ENCODE measurements around the gene PLA2G4D. TPM values are rescaled to one million over a fixed set of nuclear protein-coding genes. Genes with fewer than 3 reads are reported as not detected.
A peak's percentile ranks its signal among the peaks of the same experiment; 100 is the strongest.

PLA2G4D gene
- total RNA-seq, 1 experiment from 2014 or later: not detected

- intact Hi-C loops (cut with micrococcal nuclease; ENCODE audit: unreplicated experiment): no loop called here
- POLR2A ChIA-PET (ENCODE audit: low non-redundant PET): no interaction called here
- H3K36me3 ChIP-seq (ENCODE audit: insufficient read depth, low read length, poor library complexity, severe bottlenecking): no peaks in the 10 kb centered on the region
- H3K27me3 ChIP-seq (replicated peaks; ENCODE audit: insufficient read depth, low read depth, low read length, poor library complexity): no peaks in the 10 kb centered on the region
- TF ChIP-seq EZH2 (IDR thresholded peaks at IDR 0.05; ENCODE audit: borderline replicate concordance, low read depth, low read length, poor library complexity, severe bottlenecking) (no peak), CTCF (conservative IDR thresholded peaks at IDR 0.05; ENCODE audit: low read depth, low read length) (no peak)
- CTCF ChIA-PET: no interaction called here
- BruUV-seq (replicated peaks): no TSS peak
- no peak overlapping the region for H3K4me3 ChIP-seq (ENCODE audit: low read depth, low read length, poor library complexity, severe bottlenecking)
- no peak for DNase-seq (ENCODE audit: low spot score)
- no peak overlapping the region for H3K27ac ChIP-seq (ENCODE audit: low read depth, low read length, poor library complexity, severe bottlenecking)
- no peaks in the 10 kb centered on the region for H3K9me3 ChIP-seq (ENCODE audit: low read depth, low read length, poor library complexity, severe bottlenecking)
- peaks cover 6% of the 10 kb centered on the region for H3K4me1 ChIP-seq (ENCODE audit: insufficient read depth, low read length, poor library complexity, severe bottlenecking)
Measured at GRCh38 chr15:42108806-42109205, 14.4 kb upstream of the PLA2G4D start.

GRCh38 chr15:42108189-42108588 lies 13.8 kb upstream of the PLA2G4D start:
- TF ChIP-seq EZH2 (IDR thresholded peaks at IDR 0.05; ENCODE audit: borderline replicate concordance, low read depth, low read length, poor library complexity, severe bottlenecking): no peak
- no peak for TF ChIP-seq CTCF (conservative IDR thresholded peaks at IDR 0.05; ENCODE audit: low read depth, low read length)
- no peak overlapping the region for H3K4me3 ChIP-seq (ENCODE audit: low read depth, low read length, poor library complexity, severe bottlenecking)
- H3K4me1 ChIP-seq (ENCODE audit: insufficient read depth, low read length, poor library complexity, severe bottlenecking): peaks cover 6% of the 10 kb centered on the region
- H3K27ac ChIP-seq (ENCODE audit: low read depth, low read length, poor library complexity, severe bottlenecking): no peak overlapping the region
- ChIA-PET CTCF (no interaction called here), POLR2A (ENCODE audit: low non-redundant PET) (interaction anchor here (0.6 kb wide), 1 partner anchor 41 kb away, joined by 5 read pairs; no protein-coding TSS in a partner anchor)
- no peaks in the 10 kb centered on the region for H3K27me3 ChIP-seq (replicated peaks; ENCODE audit: insufficient read depth, low read depth, low read length, poor library complexity)
- intact Hi-C loops (cut with micrococcal nuclease; ENCODE audit: unreplicated experiment): no loop called here
- DNase-seq (ENCODE audit: low spot score): no peak
- H3K36me3 ChIP-seq (ENCODE audit: insufficient read depth, low read length, poor library complexity, severe bottlenecking): no peaks in the 10 kb centered on the region
- no peaks in the 10 kb centered on the region for H3K9me3 ChIP-seq (ENCODE audit: low read depth, low read length, poor library complexity, severe bottlenecking)
- BruUV-seq (replicated peaks): no TSS peak

- ChIA-PET CTCF (interaction anchor here (0.5 to 0.9 kb wide), 2 partner anchors 10 to 31 kb away, joined by 3 to 5 read pairs; no protein-coding TSS in a partner anchor), POLR2A (ENCODE audit: low non-redundant PET) (no interaction called here)
- no peaks in the 10 kb centered on the region for H3K36me3 ChIP-seq (ENCODE audit: insufficient read depth, low read length, poor library complexity, severe bottlenecking)
- H3K27me3 ChIP-seq (replicated peaks; ENCODE audit: insufficient read depth, low read depth, low read length, poor library complexity): no peaks in the 10 kb centered on the region
- intact Hi-C loops (cut with micrococcal nuclease; ENCODE audit: unreplicated experiment): no loop called here
- H3K4me1 ChIP-seq (ENCODE audit: insufficient read depth, low read length, poor library complexity, severe bottlenecking): peaks cover 6% of the 10 kb centered on the region
- DNase-seq (ENCODE audit: low spot score): peak; percentile 79
- no peak overlapping the region for H3K4me3 ChIP-seq (ENCODE audit: low read depth, low read length, poor library complexity, severe bottlenecking)
- no peak overlapping the region for H3K27ac ChIP-seq (ENCODE audit: low read depth, low read length, poor library complexity, severe bottlenecking)
- TF ChIP-seq EZH2 (IDR thresholded peaks at IDR 0.05; ENCODE audit: borderline replicate concordance, low read depth, low read length, poor library complexity, severe bottlenecking) (no peak), CTCF (conservative IDR thresholded peaks at IDR 0.05; ENCODE audit: low read depth, low read length) (no peak)
- BruUV-seq (replicated peaks): no TSS peak
- no peaks in the 10 kb centered on the region for H3K9me3 ChIP-seq (ENCODE audit: low read depth, low read length, poor library complexity, severe bottlenecking)
Measured at GRCh38 chr15:42107473-42107872, 13.1 kb upstream of the PLA2G4D start.

All from A673 (cell line).